GM18508 (cell line): ENCODE data around the gene CCDC43.

Experiments used
- ATAC-seq: cut with Tn5 transposase; IDR thresholded peaks from one replicate; pipeline ENCODE4 v1.9.1; 2021; ENCODE audit warnings: moderate number of reproducible peaks; ENCODE audit not compliant: insufficient read depth, unreplicated experiment

Gene CCDC43

DNA sequence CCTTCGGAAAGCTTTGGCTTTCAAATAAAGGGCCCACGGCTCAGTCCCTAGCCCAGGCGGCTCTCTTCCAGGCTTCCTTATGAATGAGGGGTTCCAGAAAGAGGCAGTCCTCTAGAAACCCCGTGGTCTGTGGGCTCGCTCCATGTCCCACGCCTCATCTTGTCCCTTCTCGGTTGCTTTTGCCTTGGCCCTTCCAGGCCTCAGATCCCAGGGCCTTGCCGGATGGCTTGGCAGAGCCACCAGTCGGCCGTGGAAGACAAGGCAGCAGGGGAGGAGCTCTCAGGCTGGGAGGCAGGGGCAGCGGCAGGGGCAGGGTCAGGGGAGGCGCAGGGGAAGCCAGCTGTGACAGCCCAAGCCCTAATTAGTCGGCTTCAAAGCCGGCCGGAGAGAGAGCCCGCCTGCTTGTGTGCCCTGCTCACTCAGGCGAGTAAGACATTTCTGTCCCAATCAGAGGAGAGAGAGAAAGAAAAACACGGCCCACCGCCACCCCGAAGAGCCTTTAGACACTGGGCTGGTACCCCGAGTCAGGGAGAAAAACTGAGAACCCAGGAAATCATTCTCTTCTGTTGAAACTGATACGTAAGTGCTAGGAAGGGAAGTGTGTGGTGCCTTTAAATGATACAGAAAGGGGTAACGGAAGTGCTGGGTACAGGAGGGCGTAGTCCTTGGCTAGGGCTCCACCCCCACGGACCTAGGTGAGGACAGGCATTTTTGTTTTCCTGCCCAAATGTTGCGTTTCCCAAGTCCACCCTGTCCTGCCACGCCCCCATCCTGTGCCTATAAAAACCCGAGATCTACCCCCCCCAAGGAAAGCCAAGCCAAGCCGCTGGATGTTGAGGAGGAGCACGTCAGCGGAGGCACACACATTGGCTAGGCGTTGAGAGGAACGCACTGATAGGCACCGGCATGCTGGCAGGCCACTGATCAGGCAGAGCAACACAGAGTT is 61.1 kb downstream of the CCDC43 start:
- no peak for ATAC-seq

DNA sequence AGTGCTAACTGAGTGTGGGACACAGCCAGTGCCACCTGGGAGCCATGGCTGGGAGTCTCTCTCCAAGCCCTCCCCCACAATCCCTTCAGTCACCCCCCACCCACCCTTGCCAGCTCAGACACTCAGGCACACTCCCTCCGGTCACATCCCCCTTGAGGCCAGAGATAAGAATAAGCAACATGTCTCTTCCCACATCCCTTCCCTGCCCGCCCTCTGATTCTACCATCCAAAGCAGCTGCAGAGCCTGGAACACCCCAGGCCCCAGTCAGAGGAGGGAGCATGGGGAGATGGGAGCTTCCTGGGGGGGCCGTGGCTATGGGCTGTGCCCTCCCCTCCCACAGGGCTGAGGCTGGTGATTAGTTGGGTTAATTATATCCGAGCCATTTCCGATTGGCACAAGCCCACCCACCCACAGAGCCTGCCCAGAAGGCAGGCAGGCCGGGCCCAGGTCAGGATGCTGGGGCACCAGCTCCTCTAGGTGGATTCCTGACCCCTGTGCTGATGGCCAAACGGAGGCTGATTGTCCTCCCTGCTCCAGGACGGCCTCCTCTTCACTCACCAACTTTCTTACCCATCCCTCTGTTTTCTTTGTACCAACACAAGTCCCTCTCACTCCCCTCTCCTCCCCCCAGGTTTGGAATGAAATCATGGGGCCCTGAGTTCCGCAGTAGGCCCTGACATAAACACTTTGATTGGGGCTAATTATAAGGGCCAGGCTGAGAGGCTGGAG is 61.9 kb downstream of the CCDC43 start:
- no peak for ATAC-seq
